Stimulated activated CD4-positive, alpha-beta T cell treated with anti-CD3 and anti-CD28 coated beads, Interleukin-4, amount 100 ng/mL, for 24 hours (primary cell): Measurements from ENCODE around the gene DOK4.
"Not testable (repeated sequence)": the region's sequence is repeated elsewhere in the genome, so short reads cannot be mapped to it uniquely, and the experiment has no call there.

Experiments
- DNase-seq: peaks from one replicate; pipeline ENCODE4 v3.0.0-alpha.2; 2020

DOK4 gene

GRCh38 chr16:57500578-57501111, 14.4 kb upstream of the DOK4 start:
- DNase-seq, result no peak

- DNase-seq, result not testable (repeated sequence)
Measured at GRCh38 chr16:57499941-57500340, 13.6 kb upstream of the DOK4 start.

- no peak for DNase-seq
Measured at GRCh38 chr16:57498031-57498430, 11.7 kb upstream of the DOK4 start.

- no peak for DNase-seq
Measured at GRCh38 chr16:57497121-57497520, 10.8 kb upstream of the DOK4 start.

GRCh38 chr16:57493767-57494166, 7.5 kb upstream of the DOK4 start:
- DNase-seq, result no peak

GRCh38 chr16:57489229-57489628, 2.9 kb upstream of the DOK4 start:
- DNase-seq, result no peak

- DNase-seq, result no peak
Measured at GRCh38 chr16:57486858-57487834, 853 bp upstream of the DOK4 start.

GRCh38 chr16:57485091-57485915, 990 bp downstream of the DOK4 start:
- DNase-seq, result no peak

GRCh38 chr16:57484515-57485005, 1.7 kb downstream of the DOK4 start:
- DNase-seq, result no peak

GRCh38 chr16:57483725-57484514, 2.4 kb downstream of the DOK4 start:
- no peak for DNase-seq

- no peak for DNase-seq
Measured at GRCh38 chr16:57482845-57483545, 3.3 kb downstream of the DOK4 start.

- no peak for DNase-seq
Measured at GRCh38 chr16:57481421-57481820, 4.9 kb downstream of the DOK4 start.

GRCh38 chr16:57480754-57481230, 5.5 kb downstream of the DOK4 start:
- DNase-seq, result no peak

- DNase-seq, result no peak
Measured at GRCh38 chr16:57479976-57480753, 6.1 kb downstream of the DOK4 start.

- no peak for DNase-seq
Measured at GRCh38 chr16:57479205-57479975, 6.9 kb downstream of the DOK4 start.

- DNase-seq, result no peak
Measured at GRCh38 chr16:57478396-57479204, 7.7 kb downstream of the DOK4 start.

- DNase-seq, result no peak
Measured at GRCh38 chr16:57477531-57478202, 8.6 kb downstream of the DOK4 start.
